WERI-Rb-1 (cell line): ENCODE measurements around the gene PLCG2.

ENCODE experiments used
- DNase-seq: peaks from one replicate; pipeline ENCODE4 v3.0.0-alpha.2; 2020
- H3K27ac ChIP-seq: fragments of 250-450 bp; sonication (Bioruptor Pico); 2 replicates; pipeline ENCODE4 v1.5.1; 2020; ENCODE audit warnings: mild to moderate bottlenecking, moderate library complexity
- H3K27me3 ChIP-seq: fragments of 250-450 bp; sonication (Bioruptor Pico); 2 replicates; pipeline ENCODE4 v1.5.1; 2021; ENCODE audit warnings: mild to moderate bottlenecking, low read depth, moderate library complexity; ENCODE audit not compliant: insufficient read depth, severe bottlenecking
- H3K36me3 ChIP-seq: fragments of 250-450 bp; sonication (Bioruptor Pico); 2 replicates; pipeline ENCODE4 v1.5.1; 2020; ENCODE audit warnings: mild to moderate bottlenecking, moderate library complexity
- H3K4me3 ChIP-seq: 2 replicates; pipeline ENCODE4 v1.5.1; 2011; ENCODE audit warnings: low read depth, mild to moderate bottlenecking, control low read depth, low read length
- H3K9me3 ChIP-seq: fragments of 250-450 bp; sonication (Bioruptor Pico); 2 replicates; pipeline ENCODE4 v1.5.1; 2021; ENCODE audit warnings: mild to moderate bottlenecking, moderate library complexity; ENCODE audit not compliant: severe bottlenecking
- TF ChIP-seq, protein P1 (sequence below): IDR thresholded peaks from 2 replicates; pipeline ENCODE4 v1.5.1; 2011; ENCODE audit warnings: low read depth, mild to moderate bottlenecking, control low read depth, inconsistent platforms, low read length

Gene PLCG2

DNA sequence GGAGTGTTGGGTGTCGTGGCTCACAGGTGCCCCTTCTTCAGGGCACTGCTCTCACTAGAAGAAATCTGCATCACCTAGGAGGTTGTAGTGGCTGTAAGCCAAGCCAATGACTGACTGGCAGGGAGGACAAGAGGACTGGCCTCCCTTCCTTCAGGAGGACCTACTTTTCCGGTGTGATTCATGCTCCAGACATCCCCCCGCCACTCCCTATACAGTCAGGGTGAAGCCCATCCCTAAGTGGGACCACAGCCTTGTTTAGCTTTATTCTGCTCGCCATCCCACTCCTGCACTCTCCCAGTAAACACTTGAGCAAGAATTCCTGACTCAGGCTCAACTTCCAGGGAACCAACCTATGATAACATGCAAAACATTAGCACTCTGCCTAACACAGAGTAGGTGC is 67.0 kb downstream of the PLCG2 start:
- no peaks in the 10 kb centered on the region for H3K36me3 ChIP-seq
- H3K9me3 ChIP-seq = no peaks in the 10 kb centered on the region
- no peaks in the 10 kb centered on the region for H3K27me3 ChIP-seq
- no peak overlapping the region for H3K4me3 ChIP-seq
- TF ChIP-seq, protein P1, sequence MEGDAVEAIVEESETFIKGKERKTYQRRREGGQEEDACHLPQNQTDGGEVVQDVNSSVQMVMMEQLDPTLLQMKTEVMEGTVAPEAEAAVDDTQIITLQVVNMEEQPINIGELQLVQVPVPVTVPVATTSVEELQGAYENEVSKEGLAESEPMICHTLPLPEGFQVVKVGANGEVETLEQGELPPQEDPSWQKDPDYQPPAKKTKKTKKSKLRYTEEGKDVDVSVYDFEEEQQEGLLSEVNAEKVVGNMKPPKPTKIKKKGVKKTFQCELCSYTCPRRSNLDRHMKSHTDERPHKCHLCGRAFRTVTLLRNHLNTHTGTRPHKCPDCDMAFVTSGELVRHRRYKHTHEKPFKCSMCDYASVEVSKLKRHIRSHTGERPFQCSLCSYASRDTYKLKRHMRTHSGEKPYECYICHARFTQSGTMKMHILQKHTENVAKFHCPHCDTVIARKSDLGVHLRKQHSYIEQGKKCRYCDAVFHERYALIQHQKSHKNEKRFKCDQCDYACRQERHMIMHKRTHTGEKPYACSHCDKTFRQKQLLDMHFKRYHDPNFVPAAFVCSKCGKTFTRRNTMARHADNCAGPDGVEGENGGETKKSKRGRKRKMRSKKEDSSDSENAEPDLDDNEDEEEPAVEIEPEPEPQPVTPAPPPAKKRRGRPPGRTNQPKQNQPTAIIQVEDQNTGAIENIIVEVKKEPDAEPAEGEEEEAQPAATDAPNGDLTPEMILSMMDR = no peak
- DNase-seq = no peak
- H3K27ac ChIP-seq = no peak overlapping the region

DNA sequence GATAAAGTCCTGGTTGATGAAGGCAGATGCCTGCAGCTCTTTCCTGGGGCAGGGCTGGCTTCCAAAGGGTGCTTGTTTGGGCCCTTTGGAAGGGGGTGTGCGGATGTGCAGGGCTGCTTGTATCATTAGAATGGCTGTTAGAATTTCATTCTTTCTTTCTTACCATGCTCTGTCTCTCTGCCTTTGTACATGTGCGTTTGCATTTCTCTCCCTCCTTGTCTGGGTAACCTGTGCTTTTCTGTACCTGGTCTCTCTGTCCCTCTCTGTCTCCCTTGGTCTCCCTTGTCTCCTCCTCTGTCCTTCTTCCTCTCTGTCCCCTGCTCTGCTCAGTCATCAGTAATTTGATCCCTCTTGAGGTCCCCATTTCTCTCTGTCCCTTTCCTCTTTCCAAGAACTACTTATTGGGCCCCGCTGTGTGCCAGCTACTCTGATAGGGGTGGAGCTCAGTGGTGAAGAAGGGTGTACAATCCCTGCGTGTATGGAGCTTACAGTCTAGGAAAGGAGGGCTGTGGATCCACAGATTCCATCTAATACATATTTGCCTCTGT is 69.3 kb downstream of the PLCG2 start:
- no peaks in the 10 kb centered on the region for H3K36me3 ChIP-seq
- H3K27me3 ChIP-seq = no peaks in the 10 kb centered on the region
- no peak overlapping the region for H3K27ac ChIP-seq
- H3K9me3 ChIP-seq = no peaks in the 10 kb centered on the region
- H3K4me3 ChIP-seq = no peak overlapping the region
- TF ChIP-seq, protein P1 = no peak
- no peak for DNase-seq

DNA sequence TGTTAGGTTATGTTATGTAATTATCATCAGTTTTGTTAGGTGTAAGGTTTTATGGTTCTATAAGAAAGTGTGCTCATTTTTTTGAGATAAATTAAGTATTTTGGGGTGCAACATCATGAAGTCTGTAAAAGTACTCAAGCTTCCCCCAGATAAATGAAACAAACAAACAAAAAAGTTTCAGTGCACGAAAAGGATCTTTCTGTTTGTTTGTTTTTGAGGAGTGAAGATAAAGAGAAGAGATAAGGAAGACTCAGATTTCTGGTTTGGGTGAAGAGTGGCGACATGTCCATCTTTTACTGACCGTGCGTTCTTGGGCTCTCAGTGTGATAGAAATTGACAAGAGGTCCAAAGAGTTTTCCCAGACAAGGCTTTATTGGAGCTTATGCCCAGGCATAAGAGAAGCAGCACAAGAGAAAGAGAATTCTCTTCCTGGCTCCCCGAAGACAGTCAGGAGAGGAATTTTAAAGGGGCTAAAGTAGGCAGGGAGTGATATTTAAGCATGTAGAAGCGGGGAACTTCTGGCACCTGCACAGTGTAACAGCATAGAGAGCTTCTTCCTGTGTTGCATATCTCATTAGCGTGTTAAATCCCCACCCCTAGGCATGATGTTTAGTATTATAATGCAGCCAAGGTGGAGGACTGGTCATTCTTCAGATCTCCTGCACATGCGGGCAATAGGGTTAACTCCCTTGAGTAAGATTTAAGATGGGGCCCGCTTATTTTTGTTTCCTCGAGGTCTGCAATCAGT is 71.3 kb downstream of the PLCG2 start:
- TF ChIP-seq, protein P1 = no peak
- Histone ChIP-seq H3K27ac (no peak overlapping the region), H3K4me3 (no peak overlapping the region), H3K36me3 (no peaks in the 10 kb centered on the region), H3K9me3 (no peaks in the 10 kb centered on the region), H3K27me3 (no peaks in the 10 kb centered on the region)
- no peak for DNase-seq

DNA sequence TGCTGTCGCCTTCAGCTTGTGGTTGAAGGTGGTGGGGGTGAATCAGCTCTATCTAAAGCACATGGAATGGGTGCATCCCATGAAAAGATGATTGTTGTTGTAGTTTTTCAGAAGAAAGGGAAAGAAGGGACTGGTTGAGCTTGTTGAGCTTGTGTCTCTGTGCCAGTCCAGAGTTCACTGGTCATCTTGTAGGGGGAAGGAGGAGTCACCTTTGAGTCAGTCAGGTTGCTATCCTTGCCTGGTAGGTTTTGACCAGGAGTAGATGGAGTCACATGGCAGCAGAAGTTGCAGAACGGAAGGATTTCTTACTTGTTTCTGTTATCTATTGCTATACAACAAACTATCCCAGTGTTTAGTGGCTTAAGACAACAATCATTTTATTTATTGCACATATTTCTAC is 73.3 kb downstream of the PLCG2 start:
- no peaks in the 10 kb centered on the region for H3K27me3 ChIP-seq
- TF ChIP-seq, protein P1 = no peak
- no peaks in the 10 kb centered on the region for H3K9me3 ChIP-seq

DNA sequence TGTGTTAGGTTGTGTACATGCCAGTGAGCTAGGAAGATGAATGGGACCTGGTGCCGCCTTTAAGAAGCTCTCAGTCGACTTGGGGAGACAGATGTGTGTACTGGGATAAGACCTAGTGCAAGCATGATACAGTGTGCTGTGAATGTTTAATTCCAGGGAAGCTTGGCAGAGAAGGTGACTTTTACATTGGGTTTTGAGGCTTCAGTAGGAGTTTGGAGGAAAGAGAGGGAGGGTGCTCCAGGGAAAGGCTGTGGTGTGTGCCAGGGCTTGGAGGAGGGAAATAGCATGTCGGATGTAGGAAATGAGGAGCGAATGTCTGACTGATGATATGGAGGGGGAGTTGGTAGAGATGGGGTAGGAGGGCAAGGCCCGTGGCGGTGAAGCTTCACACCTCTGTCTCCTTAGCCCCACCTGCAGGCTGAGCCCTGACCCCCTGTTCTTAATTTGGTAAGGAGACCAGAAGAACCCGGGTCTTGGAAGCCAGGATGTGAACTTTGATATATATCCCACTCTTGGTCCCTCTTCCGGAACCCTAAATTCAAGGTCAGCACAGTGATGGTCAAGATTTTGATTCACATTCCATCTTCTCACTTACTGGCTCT is 76.6 kb downstream of the PLCG2 start:
- DNase-seq = no peak
- Histone ChIP-seq H3K27ac (no peak overlapping the region), H3K4me3 (no peak overlapping the region), H3K36me3 (no peaks in the 10 kb centered on the region), H3K9me3 (no peaks in the 10 kb centered on the region), H3K27me3 (no peaks in the 10 kb centered on the region)
- TF ChIP-seq, protein P1 = no peak

More for the DNA sequence above, 73.3 kb downstream of the PLCG2 start:
- DNase-seq = no peak
- no peak overlapping the region for H3K27ac ChIP-seq
- no peaks in the 10 kb centered on the region for H3K36me3 ChIP-seq
- H3K4me3 ChIP-seq = no peak overlapping the region
